Measurements from ENCODE around the gene SH3TC2.

- TF ChIP-seq CHD2 (IDR thresholded peaks at IDR 0.05; ENCODE audit: low read length, partially characterized antibody), result no peak
- TF ChIP-seq, protein P1, sequence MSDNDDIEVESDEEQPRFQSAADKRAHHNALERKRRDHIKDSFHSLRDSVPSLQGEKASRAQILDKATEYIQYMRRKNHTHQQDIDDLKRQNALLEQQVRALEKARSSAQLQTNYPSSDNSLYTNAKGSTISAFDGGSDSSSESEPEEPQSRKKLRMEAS (IDR thresholded peaks at IDR 0.05; ENCODE audit: low read depth), result no peak
- TF ChIP-seq JUND (IDR thresholded peaks at IDR 0.05), result no peak
- TF ChIP-seq CTCF (IDR thresholded peaks at IDR 0.05), result no peak
- TF ChIP-seq TAF1 (IDR thresholded peaks at IDR 0.05; ENCODE audit: borderline replicate concordance, low read depth, low read length), result no peak
- no peak for TF ChIP-seq USF2 (IDR thresholded peaks at IDR 0.05; ENCODE audit: borderline replicate concordance, low read depth, low read length)
- TF ChIP-seq POLR2AphosphoS5 (IDR thresholded peaks at IDR 0.05; ENCODE audit: low read depth, low read length), result no peak
- no peak for TF ChIP-seq USF1 (IDR thresholded peaks at IDR 0.05; ENCODE audit: borderline replicate concordance, low read depth)
Observed at GRCh38 chr5:149071216-149071615, 8.4 kb upstream of the SH3TC2 start.

All from SK-N-SH (cell line).